Liver (tissue), 9 donors: ENCODE data around the gene SAMD1. TPM values are rescaled to one million over a fixed set of nuclear protein-coding genes. Genes with fewer than 3 reads are reported as not detected.

Source experiments
- DNase-seq: peaks from one replicate; pipeline ENCODE4 v3.0.0-alpha.2; 2017; ENCODE audit warnings: low spot score
- H3K27ac ChIP-seq, 2 donors: one replicate each; pipeline ENCODE4 v1.7.0; 2013; ENCODE audit warnings: inconsistent platforms in 2 of 2, low read length in 2 of 2, control low read depth in 1 of 2, low read depth in 1 of 2, mild to moderate bottlenecking in 1 of 2
- H3K27me3 ChIP-seq, 4 donors: one replicate each; pipeline versions ENCODE4 v1.6.1 to v1.7.0; 2013; ENCODE audit warnings: low read length in 3 of 4, inconsistent platforms in 1 of 4, mild to moderate bottlenecking in 1 of 4, moderate library complexity in 1 of 4; ENCODE audit not compliant: control insufficient read depth in 4 of 4, insufficient read depth in 4 of 4
- H3K36me3 ChIP-seq, 4 donors: one replicate each; pipeline versions ENCODE4 v1.6.1 to v1.7.0; 2013; ENCODE audit warnings: low read length in 3 of 4, mild to moderate bottlenecking in 3 of 4, low read depth in 1 of 4, moderate library complexity in 1 of 4; ENCODE audit not compliant: control insufficient read depth in 4 of 4, insufficient read depth in 3 of 4
- H3K4me1 ChIP-seq, 4 donors: one replicate each; pipeline versions ENCODE4 v1.6.1 to v1.7.0; 2013; ENCODE audit warnings: low read length in 3 of 4, mild to moderate bottlenecking in 3 of 4, moderate library complexity in 1 of 4; ENCODE audit not compliant: control insufficient read depth in 4 of 4, insufficient read depth in 4 of 4
- H3K4me3 ChIP-seq, 3 donors: one replicate each; pipeline versions ENCODE4 v1.6.1 to v1.7.0; 2013; ENCODE audit warnings: low read length in 3 of 3, control low read depth in 1 of 3, low read depth in 1 of 3, mild to moderate bottlenecking in 1 of 3
- H3K9ac ChIP-seq, 2 donors: one replicate each; pipeline ENCODE4 v1.7.0; 2013; ENCODE audit warnings: low read length in 2 of 2, mild to moderate bottlenecking in 2 of 2, moderate library complexity in 2 of 2, control low read depth in 1 of 2, low read depth in 1 of 2
- H3K9me3 ChIP-seq, 4 donors: one replicate each; pipeline versions ENCODE4 v1.6.1 to v1.7.0; 2013; ENCODE audit warnings: low read length in 3 of 4; ENCODE audit not compliant: control insufficient read depth in 4 of 4
- EGR1 ChIP-seq, 2 donors: IDR thresholded peaks; 2 replicates each; pipeline ENCODE4 v1.6.1; 2016 to 2018; ENCODE audit warnings: antibody characterized with exemption in 2 of 2, low read depth in 2 of 2
- FOXA1 ChIP-seq: IDR thresholded peaks from 2 replicates; pipeline ENCODE4 v1.6.1; 2016; ENCODE audit warnings: antibody characterized with exemption
- FOXA2 ChIP-seq: IDR thresholded peaks from 2 replicates; pipeline ENCODE4 v1.6.1; 2016; ENCODE audit warnings: antibody characterized with exemption
- GABPA ChIP-seq, 2 donors: IDR thresholded peaks in 1 of 2; conservative IDR thresholded peaks in 1 of 2; 2 replicates each; pipeline ENCODE4 v1.6.1; 2016; ENCODE audit warnings: antibody characterized with exemption in 2 of 2, mild to moderate bottlenecking in 1 of 2, moderate library complexity in 1 of 2
- HNF4A ChIP-seq, 2 donors: conservative IDR thresholded peaks; 2 replicates each; pipeline ENCODE4 v1.6.1; 2016; ENCODE audit warnings: antibody characterized with exemption in 2 of 2, mild to moderate bottlenecking in 2 of 2
- HNF4G ChIP-seq: IDR thresholded peaks from 2 replicates; pipeline ENCODE4 v1.6.1; 2016; ENCODE audit warnings: antibody characterized with exemption
- JUND ChIP-seq, 2 donors: IDR thresholded peaks; 2 replicates each; pipeline ENCODE4 v1.6.1; 2016; ENCODE audit warnings: antibody characterized with exemption in 2 of 2
- NR2F2 ChIP-seq: IDR thresholded peaks from 2 replicates; pipeline ENCODE4 v1.6.1; 2016; ENCODE audit warnings: antibody characterized with exemption
- RAD21 ChIP-seq, 2 donors: IDR thresholded peaks; 2 replicates each; pipeline ENCODE4 v1.6.1; 2016; ENCODE audit warnings: antibody characterized with exemption in 2 of 2, mild to moderate bottlenecking in 2 of 2
- RXRA ChIP-seq, 2 donors: IDR thresholded peaks; 2 replicates each; pipeline ENCODE4 v1.6.1; 2017 to 2018; ENCODE audit warnings: antibody characterized with exemption in 2 of 2, mild to moderate bottlenecking in 1 of 2
- SP1 ChIP-seq: IDR thresholded peaks from 2 replicates; pipeline ENCODE4 v1.6.1; 2018; ENCODE audit warnings: antibody characterized with exemption, mild to moderate bottlenecking
- TAF1 ChIP-seq: conservative IDR thresholded peaks from 2 replicates; pipeline ENCODE4 v1.6.1; 2016; ENCODE audit warnings: antibody characterized with exemption, mild to moderate bottlenecking
- YY1 ChIP-seq: IDR thresholded peaks from 2 replicates; pipeline ENCODE4 v1.6.1; 2016; ENCODE audit warnings: antibody characterized with exemption, mild to moderate bottlenecking
- WGBS: extraction: QIAGEN DNeasy Blood & Tissue Kit; methylation state at CpG from one replicate; pipeline ENCODE4 v1.1.7; 2013; 5-methylcytosine and 5-hydroxymethylcytosine counted together
- polyA plus RNA-seq, 2 donors: library from polyadenylated mRNA; stranded (reverse) in 1 of 2; unstranded in 1 of 2; fragments of 200-250 nt in 1 of 2; fragments of >200 nt in 1 of 2; fragmentation: Nextera tagmentation in 1 of 2; extraction: Ambion mirVana in 1 of 2; gene quantifications; one replicate each; pipeline versions ENCODE4 v1.2.1 to v1.2.3, GENCODE V29; 2013 to 2015
- total RNA-seq, 2 donors: library from RNA; depleted of rRNA; stranded (reverse); fragments of >200 nt; gene quantifications; one replicate each; pipeline ENCODE4 v1.2.3, GENCODE V29; 2014
- TF ChIP-seq, protein P1 (sequence below): IDR thresholded peaks from 2 replicates; pipeline ENCODE4 v1.6.1; 2016; ENCODE audit warnings: antibody characterized with exemption, mild to moderate bottlenecking
- TF ChIP-seq, protein P2 (sequence below): fragments of 150-350 bp; IDR thresholded peaks from 2 replicates; pipeline ENCODE4 v1.5.1; 2017; ENCODE audit warnings: improper control_type of control experiment, low read depth, low read length; ENCODE audit not compliant: missing input control
- TF ChIP-seq, protein P3 (sequence below): IDR thresholded peaks from 2 replicates; pipeline ENCODE4 v1.6.1; 2016; ENCODE audit warnings: antibody characterized with exemption
- TF ChIP-seq, protein P4 (sequence below): IDR thresholded peaks from 2 replicates; pipeline ENCODE4 v1.6.1; 2016; ENCODE audit warnings: antibody characterized with exemption
- TF ChIP-seq, protein P5 (sequence below): IDR thresholded peaks from 2 replicates; pipeline ENCODE4 v1.6.1; 2016; ENCODE audit warnings: antibody characterized with exemption
- donor health status: healthy.
- donor health status: healthy.
- donor health status: healthy.
- donor health status: healthy.
- donor health status: healthy.

Gene SAMD1
- total and polyA plus RNA-seq, 4 donors, result 2.1 to 33.0 (median 9.0) TPM

DNA sequence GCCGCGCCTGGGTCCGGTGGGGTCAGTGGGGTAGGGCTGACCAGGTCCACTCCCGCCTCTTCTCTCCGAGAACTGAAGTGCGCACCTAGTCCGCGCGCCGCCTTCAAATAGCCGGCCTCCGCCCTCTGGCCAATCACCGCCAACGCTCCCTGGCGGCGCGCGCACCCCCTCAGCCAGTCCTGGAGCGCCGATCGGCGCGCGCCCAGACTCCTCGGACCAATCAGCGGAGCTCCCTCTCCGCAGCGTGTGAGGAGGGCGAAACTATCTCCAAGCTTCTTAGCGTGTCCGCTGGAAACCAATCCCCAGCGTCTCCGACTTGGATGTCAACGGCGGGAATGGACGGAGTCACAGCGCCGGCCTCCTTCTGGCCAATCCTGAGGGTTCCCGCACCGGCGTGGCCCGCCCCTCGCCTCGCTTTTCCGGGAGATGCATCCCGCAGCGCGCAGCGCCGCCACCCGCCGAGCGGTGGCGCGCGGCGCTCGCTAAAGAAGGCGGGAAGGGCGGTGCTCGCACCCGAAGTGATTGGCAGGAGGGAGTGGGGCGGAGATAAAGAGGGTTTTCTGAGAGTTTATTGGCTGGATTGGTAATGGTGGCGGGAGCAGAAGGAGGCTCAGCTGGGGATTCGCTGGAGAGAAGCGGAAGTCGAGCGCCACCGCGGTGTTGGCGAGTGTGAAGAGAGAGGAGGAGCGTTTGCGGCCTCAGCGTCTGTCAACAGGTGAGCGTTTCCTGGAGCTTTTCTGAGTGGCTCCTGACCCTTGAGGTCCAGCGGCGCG is 46.1 kb upstream of the SAMD1 start, which contains the start of gene ASF1B:
ASF1B (minus strand) TSS at position 81 of the 773 bp plus-strand sequence. CDS start 133 bp downstream, outside the sequence.
- no peaks in the 10 kb centered on the region for H3K27me3 ChIP-seq
- TF ChIP-seq FOXA1 (peak; percentile 30), HNF4G (no peak), RAD21 (IDR thresholded peaks at IDR 0.05) (peak; percentile 83 to 95), JUND (IDR thresholded peaks at IDR 0.05) (peak; percentile 49 to 51), RXRA (IDR thresholded peaks at IDR 0.05) (peak in 1 of 2 donors; percentile 15), YY1 (peak; percentile 94), HNF4A (conservative IDR thresholded peaks at IDR 0.05) (peak in 1 of 2 donors; percentile 6), FOXA2 (peak; percentile 47), SP1 (peak; percentile 89), TAF1 (peak; percentile 81), EGR1 (IDR thresholded peaks at IDR 0.05; ENCODE audit: low read depth in 2 of 2) (peak in 1 of 2 donors; percentile 8), GABPA (IDR thresholded peaks at IDR 0.05 in 1 of 2, conservative IDR thresholded peaks at IDR 0.05 in 1 of 2) (peak; percentile 57 to 88), NR2F2 (no peak)
- TF ChIP-seq, protein P1, sequence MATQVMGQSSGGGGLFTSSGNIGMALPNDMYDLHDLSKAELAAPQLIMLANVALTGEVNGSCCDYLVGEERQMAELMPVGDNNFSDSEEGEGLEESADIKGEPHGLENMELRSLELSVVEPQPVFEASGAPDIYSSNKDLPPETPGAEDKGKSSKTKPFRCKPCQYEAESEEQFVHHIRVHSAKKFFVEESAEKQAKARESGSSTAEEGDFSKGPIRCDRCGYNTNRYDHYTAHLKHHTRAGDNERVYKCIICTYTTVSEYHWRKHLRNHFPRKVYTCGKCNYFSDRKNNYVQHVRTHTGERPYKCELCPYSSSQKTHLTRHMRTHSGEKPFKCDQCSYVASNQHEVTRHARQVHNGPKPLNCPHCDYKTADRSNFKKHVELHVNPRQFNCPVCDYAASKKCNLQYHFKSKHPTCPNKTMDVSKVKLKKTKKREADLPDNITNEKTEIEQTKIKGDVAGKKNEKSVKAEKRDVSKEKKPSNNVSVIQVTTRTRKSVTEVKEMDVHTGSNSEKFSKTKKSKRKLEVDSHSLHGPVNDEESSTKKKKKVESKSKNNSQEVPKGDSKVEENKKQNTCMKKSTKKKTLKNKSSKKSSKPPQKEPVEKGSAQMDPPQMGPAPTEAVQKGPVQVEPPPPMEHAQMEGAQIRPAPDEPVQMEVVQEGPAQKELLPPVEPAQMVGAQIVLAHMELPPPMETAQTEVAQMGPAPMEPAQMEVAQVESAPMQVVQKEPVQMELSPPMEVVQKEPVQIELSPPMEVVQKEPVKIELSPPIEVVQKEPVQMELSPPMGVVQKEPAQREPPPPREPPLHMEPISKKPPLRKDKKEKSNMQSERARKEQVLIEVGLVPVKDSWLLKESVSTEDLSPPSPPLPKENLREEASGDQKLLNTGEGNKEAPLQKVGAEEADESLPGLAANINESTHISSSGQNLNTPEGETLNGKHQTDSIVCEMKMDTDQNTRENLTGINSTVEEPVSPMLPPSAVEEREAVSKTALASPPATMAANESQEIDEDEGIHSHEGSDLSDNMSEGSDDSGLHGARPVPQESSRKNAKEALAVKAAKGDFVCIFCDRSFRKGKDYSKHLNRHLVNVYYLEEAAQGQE, result peak; percentile 77
- TF ChIP-seq, protein P2, sequence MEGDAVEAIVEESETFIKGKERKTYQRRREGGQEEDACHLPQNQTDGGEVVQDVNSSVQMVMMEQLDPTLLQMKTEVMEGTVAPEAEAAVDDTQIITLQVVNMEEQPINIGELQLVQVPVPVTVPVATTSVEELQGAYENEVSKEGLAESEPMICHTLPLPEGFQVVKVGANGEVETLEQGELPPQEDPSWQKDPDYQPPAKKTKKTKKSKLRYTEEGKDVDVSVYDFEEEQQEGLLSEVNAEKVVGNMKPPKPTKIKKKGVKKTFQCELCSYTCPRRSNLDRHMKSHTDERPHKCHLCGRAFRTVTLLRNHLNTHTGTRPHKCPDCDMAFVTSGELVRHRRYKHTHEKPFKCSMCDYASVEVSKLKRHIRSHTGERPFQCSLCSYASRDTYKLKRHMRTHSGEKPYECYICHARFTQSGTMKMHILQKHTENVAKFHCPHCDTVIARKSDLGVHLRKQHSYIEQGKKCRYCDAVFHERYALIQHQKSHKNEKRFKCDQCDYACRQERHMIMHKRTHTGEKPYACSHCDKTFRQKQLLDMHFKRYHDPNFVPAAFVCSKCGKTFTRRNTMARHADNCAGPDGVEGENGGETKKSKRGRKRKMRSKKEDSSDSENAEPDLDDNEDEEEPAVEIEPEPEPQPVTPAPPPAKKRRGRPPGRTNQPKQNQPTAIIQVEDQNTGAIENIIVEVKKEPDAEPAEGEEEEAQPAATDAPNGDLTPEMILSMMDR, result peak; percentile 95
- TF ChIP-seq, protein P3, sequence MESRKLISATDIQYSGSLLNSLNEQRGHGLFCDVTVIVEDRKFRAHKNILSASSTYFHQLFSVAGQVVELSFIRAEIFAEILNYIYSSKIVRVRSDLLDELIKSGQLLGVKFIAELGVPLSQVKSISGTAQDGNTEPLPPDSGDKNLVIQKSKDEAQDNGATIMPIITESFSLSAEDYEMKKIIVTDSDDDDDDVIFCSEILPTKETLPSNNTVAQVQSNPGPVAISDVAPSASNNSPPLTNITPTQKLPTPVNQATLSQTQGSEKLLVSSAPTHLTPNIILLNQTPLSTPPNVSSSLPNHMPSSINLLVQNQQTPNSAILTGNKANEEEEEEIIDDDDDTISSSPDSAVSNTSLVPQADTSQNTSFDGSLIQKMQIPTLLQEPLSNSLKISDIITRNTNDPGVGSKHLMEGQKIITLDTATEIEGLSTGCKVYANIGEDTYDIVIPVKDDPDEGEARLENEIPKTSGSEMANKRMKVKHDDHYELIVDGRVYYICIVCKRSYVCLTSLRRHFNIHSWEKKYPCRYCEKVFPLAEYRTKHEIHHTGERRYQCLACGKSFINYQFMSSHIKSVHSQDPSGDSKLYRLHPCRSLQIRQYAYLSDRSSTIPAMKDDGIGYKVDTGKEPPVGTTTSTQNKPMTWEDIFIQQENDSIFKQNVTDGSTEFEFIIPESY, result no peak
- TF ChIP-seq, protein P4, sequence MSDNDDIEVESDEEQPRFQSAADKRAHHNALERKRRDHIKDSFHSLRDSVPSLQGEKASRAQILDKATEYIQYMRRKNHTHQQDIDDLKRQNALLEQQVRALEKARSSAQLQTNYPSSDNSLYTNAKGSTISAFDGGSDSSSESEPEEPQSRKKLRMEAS, result no peak
- TF ChIP-seq, protein P5, sequence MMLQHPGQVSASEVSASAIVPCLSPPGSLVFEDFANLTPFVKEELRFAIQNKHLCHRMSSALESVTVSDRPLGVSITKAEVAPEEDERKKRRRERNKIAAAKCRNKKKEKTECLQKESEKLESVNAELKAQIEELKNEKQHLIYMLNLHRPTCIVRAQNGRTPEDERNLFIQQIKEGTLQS, result no peak
- peak within 1 kb of the TSS; percentile 61 to 83 (median 64) for H3K4me3 ChIP-seq
- no peaks in the 10 kb centered on the region for H3K36me3 ChIP-seq
- peak within 1 kb of the TSS; percentile 61 to 74 for H3K9ac ChIP-seq
- H3K27ac ChIP-seq, result peak within 1 kb of the TSS; percentile 93 to 99
- DNase-seq, result peak; percentile 95
- under 1% methylated on average over 78 of the region's 78 CpGs for WGBS
- H3K4me1 ChIP-seq, result peaks cover 3 to 14% (median 6%) of the 10 kb centered on the region in 4 donors
- H3K9me3 ChIP-seq, result no peaks in the 10 kb centered on the region
